ENCODE results near the gene AHSP.
"Not testable (repeated sequence)": the region's sequence is repeated elsewhere in the genome, so short reads cannot be mapped to it uniquely, and the experiment has no call there.

The AHSP gene

DNA sequence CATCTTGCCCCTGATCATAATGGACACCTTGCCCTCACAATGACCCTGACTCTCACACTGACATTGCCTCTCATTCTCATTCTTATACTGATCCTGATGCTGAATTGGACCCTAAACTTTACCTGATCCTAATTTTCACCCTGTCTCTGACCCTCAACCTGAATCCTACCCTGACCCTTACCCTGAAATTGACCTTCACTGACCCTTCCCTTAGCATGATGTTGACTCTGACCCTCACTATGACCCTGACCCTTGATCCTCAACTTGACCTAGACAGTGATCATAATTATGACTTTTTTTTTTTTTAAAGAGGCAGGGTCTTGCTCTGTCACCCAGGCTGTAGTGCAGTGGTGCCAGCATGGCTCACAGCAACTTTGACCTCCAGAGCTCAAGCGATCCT, 3.4 kb downstream of the AHSP start:
- no peaks in the 10 kb centered on the region for H3K36me3 ChIP-seq (ENCODE audit: insufficient read depth, low read length)
- no peak overlapping the region for H3K27ac ChIP-seq
- H3K4me3 ChIP-seq = no peak overlapping the region
- TF ChIP-seq POLR2AphosphoS5 (IDR thresholded peaks at IDR 0.05; ENCODE audit: borderline replicate concordance, low read depth, low read length) = no peak
- no peak for TF ChIP-seq EZH2 (IDR thresholded peaks at IDR 0.05)
- TF ChIP-seq FOXP2 (optimal IDR thresholded peaks at IDR 0.05; ENCODE audit: control extremely low read depth, extremely low read length, insufficient read depth) = no peak
- no peak for DNase-seq (ENCODE audit: low read depth, low spot score)
- H3K9me3 ChIP-seq (ENCODE audit: low read depth, low read length) = no peaks in the 10 kb centered on the region
- H3K9ac ChIP-seq (ENCODE audit: insufficient read length) = no peak overlapping the region

DNA sequence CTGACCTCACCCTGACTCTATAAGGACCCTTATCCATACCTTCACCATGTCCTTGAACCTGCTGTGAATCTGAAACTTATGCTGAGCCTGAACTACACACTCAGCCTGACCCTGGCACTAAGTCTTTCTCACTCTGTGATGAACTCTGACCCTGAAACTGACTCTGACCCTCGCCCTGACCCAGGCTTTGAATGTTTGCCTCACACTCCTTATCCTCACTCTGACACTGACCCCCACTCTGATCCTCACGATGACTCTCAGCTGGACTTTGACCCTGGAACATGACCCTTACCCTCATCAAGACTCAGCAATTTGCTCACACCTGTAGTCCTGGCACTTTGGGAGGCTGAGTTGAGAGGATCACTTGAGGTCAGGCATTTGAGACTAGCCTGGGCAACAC, 4.4 kb downstream of the AHSP start:
- TF ChIP-seq POLR2AphosphoS5 (IDR thresholded peaks at IDR 0.05; ENCODE audit: borderline replicate concordance, low read depth, low read length) (no peak), FOXP2 (optimal IDR thresholded peaks at IDR 0.05; ENCODE audit: control extremely low read depth, extremely low read length, insufficient read depth) (no peak), EZH2 (IDR thresholded peaks at IDR 0.05) (no peak)
- H3K9me3 ChIP-seq (ENCODE audit: low read depth, low read length) = no peaks in the 10 kb centered on the region
- H3K27ac ChIP-seq = no peak overlapping the region
- DNase-seq (ENCODE audit: low read depth, low spot score) = no peak
- H3K4me3 ChIP-seq = no peak overlapping the region
- no peaks in the 10 kb centered on the region for H3K36me3 ChIP-seq (ENCODE audit: insufficient read depth, low read length)
- H3K9ac ChIP-seq (ENCODE audit: insufficient read length) = no peak overlapping the region

DNA sequence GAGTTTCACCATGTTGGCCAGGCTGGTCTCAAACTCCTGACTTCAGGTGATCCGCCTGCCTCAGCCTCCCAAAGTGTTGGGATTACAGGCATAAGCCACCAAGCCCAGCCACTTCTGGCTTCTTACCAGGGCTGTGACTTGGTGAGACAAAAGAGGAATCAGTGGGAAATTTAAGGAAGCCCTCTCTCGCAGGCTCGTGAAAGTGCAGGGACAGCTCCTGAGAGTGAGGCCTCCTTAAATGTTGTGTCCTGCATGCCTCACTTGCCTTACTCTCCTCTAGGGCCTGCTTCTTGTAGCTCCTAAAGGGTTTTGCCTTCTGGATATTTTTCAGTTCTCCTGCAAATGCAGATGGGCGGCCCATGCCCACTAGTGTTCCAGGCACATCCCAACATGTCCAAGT, 5.2 kb downstream of the AHSP start:
- H3K27ac ChIP-seq = no peak overlapping the region
- no peaks in the 10 kb centered on the region for H3K9me3 ChIP-seq (ENCODE audit: low read depth, low read length)
- DNase-seq (ENCODE audit: low read depth, low spot score) = no peak
- H3K36me3 ChIP-seq (ENCODE audit: insufficient read depth, low read length) = no peaks in the 10 kb centered on the region
- no peak overlapping the region for H3K4me3 ChIP-seq
- H3K9ac ChIP-seq (ENCODE audit: insufficient read length) = no peak overlapping the region
- TF ChIP-seq EZH2 (IDR thresholded peaks at IDR 0.05) (no peak), FOXP2 (optimal IDR thresholded peaks at IDR 0.05; ENCODE audit: control extremely low read depth, extremely low read length, insufficient read depth) (no peak), POLR2AphosphoS5 (IDR thresholded peaks at IDR 0.05; ENCODE audit: borderline replicate concordance, low read depth, low read length) (no peak)

- Histone ChIP-seq H3K4me3 (no peak overlapping the region), H3K9ac (ENCODE audit: insufficient read length) (no peak overlapping the region), H3K9me3 (ENCODE audit: low read depth, low read length) (no peaks in the 10 kb centered on the region), H3K27ac (no peak overlapping the region), H3K36me3 (ENCODE audit: insufficient read depth, low read length) (no peaks in the 10 kb centered on the region)
- no peak for DNase-seq (ENCODE audit: low read depth, low spot score)
- no peak for TF ChIP-seq FOXP2 (optimal IDR thresholded peaks at IDR 0.05; ENCODE audit: control extremely low read depth, extremely low read length, insufficient read depth)
- TF ChIP-seq POLR2AphosphoS5 (IDR thresholded peaks at IDR 0.05; ENCODE audit: borderline replicate concordance, low read depth, low read length) = no peak
- TF ChIP-seq EZH2 (IDR thresholded peaks at IDR 0.05) = no peak
These were observed 8.0 kb downstream of the AHSP start for GRCh38 chr16:31535737-31536136.

GRCh38 chr16:31536804-31537361, 9.2 kb downstream of the AHSP start:
- Histone ChIP-seq H3K36me3 (ENCODE audit: insufficient read depth, low read length) (no peaks in the 10 kb centered on the region), H3K9me3 (ENCODE audit: low read depth, low read length) (no peaks in the 10 kb centered on the region), H3K4me3 (no peak overlapping the region), H3K9ac (ENCODE audit: insufficient read length) (no peak overlapping the region), H3K27ac (no peak overlapping the region)
- DNase-seq (ENCODE audit: low read depth, low spot score) = no peak
- TF ChIP-seq POLR2AphosphoS5 (IDR thresholded peaks at IDR 0.05; ENCODE audit: borderline replicate concordance, low read depth, low read length) (no peak), FOXP2 (optimal IDR thresholded peaks at IDR 0.05; ENCODE audit: control extremely low read depth, extremely low read length, insufficient read depth) (no peak), EZH2 (IDR thresholded peaks at IDR 0.05) (no peak)

- TF ChIP-seq EZH2 (IDR thresholded peaks at IDR 0.05) = no peak
- no peak for TF ChIP-seq POLR2AphosphoS5 (IDR thresholded peaks at IDR 0.05; ENCODE audit: borderline replicate concordance, low read depth, low read length)
- no peak for TF ChIP-seq FOXP2 (optimal IDR thresholded peaks at IDR 0.05; ENCODE audit: control extremely low read depth, extremely low read length, insufficient read depth)
- H3K4me3 ChIP-seq = no peak overlapping the region
These were observed 9.9 kb downstream of the AHSP start for GRCh38 chr16:31537362-31538242.

GRCh38 chr16:31538243-31538598, 10.5 kb downstream of the AHSP start:
- not testable (repeated sequence) for H3K36me3 ChIP-seq (ENCODE audit: insufficient read depth, low read length); DNase-seq (ENCODE audit: low read depth, low spot score); H3K4me3 ChIP-seq; H3K27ac ChIP-seq; H3K9ac ChIP-seq (ENCODE audit: insufficient read length); H3K9me3 ChIP-seq (ENCODE audit: low read depth, low read length)

More at GRCh38 chr16:31537362-31538242, 9.9 kb downstream of the AHSP start:
- no peak overlapping the region for H3K27ac ChIP-seq
- no peak for DNase-seq (ENCODE audit: low read depth, low spot score)
- no peaks in the 10 kb centered on the region for H3K36me3 ChIP-seq (ENCODE audit: insufficient read depth, low read length)
- H3K9me3 ChIP-seq (ENCODE audit: low read depth, low read length) = no peaks in the 10 kb centered on the region
- no peak overlapping the region for H3K9ac ChIP-seq (ENCODE audit: insufficient read length)

DNA sequence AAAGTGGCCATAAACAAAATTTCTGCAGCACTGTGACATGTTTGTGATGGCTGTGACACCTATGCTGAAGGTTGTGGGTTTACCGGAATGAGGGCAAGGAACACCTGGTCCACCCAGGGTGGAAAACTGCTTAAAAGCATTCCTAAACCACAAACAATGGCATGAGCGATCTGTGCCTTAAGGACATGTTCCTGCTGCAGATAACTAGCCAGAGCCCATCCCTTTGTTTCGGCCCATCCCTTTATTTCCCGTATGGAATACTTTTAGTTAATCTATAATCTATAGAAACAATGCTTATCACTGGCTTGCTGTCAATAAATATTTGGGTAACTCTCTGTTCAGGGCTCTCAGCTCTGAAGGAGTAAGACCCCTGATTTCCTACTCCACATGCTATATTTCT, 12.1 kb downstream of the AHSP start:
- not testable (repeated sequence) for H3K9me3 ChIP-seq (ENCODE audit: low read depth, low read length)

GRCh38 chr16:31542763-31543162, 15.1 kb downstream of the AHSP start:
- no peaks in the 10 kb centered on the region for H3K36me3 ChIP-seq (ENCODE audit: insufficient read depth, low read length)
- H3K4me3 ChIP-seq = no peak overlapping the region
- DNase-seq (ENCODE audit: low read depth, low spot score) = no peak
- H3K27ac ChIP-seq = no peak overlapping the region
- no peaks in the 10 kb centered on the region for H3K9me3 ChIP-seq (ENCODE audit: low read depth, low read length)
- H3K9ac ChIP-seq (ENCODE audit: insufficient read length) = no peak overlapping the region
- TF ChIP-seq FOXP2 (optimal IDR thresholded peaks at IDR 0.05; ENCODE audit: control extremely low read depth, extremely low read length, insufficient read depth) (no peak), POLR2AphosphoS5 (IDR thresholded peaks at IDR 0.05; ENCODE audit: borderline replicate concordance, low read depth, low read length) (no peak), EZH2 (IDR thresholded peaks at IDR 0.05) (no peak)

More for the DNA sequence above, 12.1 kb downstream of the AHSP start:
- not testable (repeated sequence) for H3K36me3 ChIP-seq (ENCODE audit: insufficient read depth, low read length); H3K27ac ChIP-seq; H3K4me3 ChIP-seq; H3K9ac ChIP-seq (ENCODE audit: insufficient read length); DNase-seq (ENCODE audit: low read depth, low spot score)

All from SK-N-MC (cell line).